ENCODE measurements around the gene RIPK3.
"Not testable (repeated sequence)": the region's sequence is repeated elsewhere in the genome, so short reads cannot be mapped to it uniquely, and the experiment has no call there.

The RIPK3 gene

GRCh38 chr14:24369463-24369862, 29.7 kb upstream of the RIPK3 start:
- no peak for DNase-seq (ENCODE audit: low read depth in 3 of 3)

- no peak for DNase-seq (ENCODE audit: low read depth in 3 of 3)
Observed at GRCh38 chr14:24368562-24369252, 28.9 kb upstream of the RIPK3 start.

- DNase-seq (ENCODE audit: low read depth in 3 of 3), result no peak
Observed at GRCh38 chr14:24368212-24368561, 28.4 kb upstream of the RIPK3 start.

GRCh38 chr14:24367514-24368211, 27.9 kb upstream of the RIPK3 start, which contains the start of gene NFATC4:
TSS of gene NFATC4 (plus strand) at chr14:24368184. CDS start at chr14:24368341, 157 bp downstream.
- no peak for DNase-seq (ENCODE audit: low read depth in 3 of 3)

GRCh38 chr14:24366721-24367513, 27.1 kb upstream of the RIPK3 start:
- no peak for DNase-seq (ENCODE audit: low read depth in 3 of 3)

- no peak for DNase-seq (ENCODE audit: low read depth in 3 of 3)
Observed at GRCh38 chr14:24366413-24366720, 26.6 kb upstream of the RIPK3 start.

GRCh38 chr14:24365600-24366412, 26.0 kb upstream of the RIPK3 start:
- DNase-seq (ENCODE audit: low read depth in 3 of 3), result peak; percentile 24 to 39 (median 33)

GRCh38 chr14:24364841-24365240, 25.1 kb upstream of the RIPK3 start:
- no peak for DNase-seq (ENCODE audit: low read depth in 3 of 3)

- no peak for DNase-seq (ENCODE audit: low read depth in 3 of 3)
Observed at GRCh38 chr14:24363401-24363800, 23.6 kb upstream of the RIPK3 start.

- no peak for DNase-seq (ENCODE audit: low read depth in 3 of 3)
Observed at GRCh38 chr14:24362241-24362960, 22.6 kb upstream of the RIPK3 start.

GRCh38 chr14:24361326-24361725, 21.5 kb upstream of the RIPK3 start:
- DNase-seq (ENCODE audit: low read depth in 3 of 3), result no peak

- DNase-seq (ENCODE audit: low read depth in 3 of 3), result no peak
Observed at GRCh38 chr14:24360281-24360680, 20.5 kb upstream of the RIPK3 start.

GRCh38 chr14:24356208-24356607, 16.4 kb upstream of the RIPK3 start:
- DNase-seq (ENCODE audit: low read depth in 3 of 3), result no peak

- DNase-seq (ENCODE audit: low read depth in 3 of 3), result no peak
Observed at GRCh38 chr14:24355009-24355408, 15.2 kb upstream of the RIPK3 start.

- DNase-seq (ENCODE audit: low read depth in 3 of 3), result not testable (repeated sequence)
Observed at GRCh38 chr14:24354482-24354825, 14.7 kb upstream of the RIPK3 start.

GRCh38 chr14:24353559-24354481, 14.0 kb upstream of the RIPK3 start:
- DNase-seq (ENCODE audit: low read depth in 3 of 3), result no peak

- DNase-seq (ENCODE audit: low read depth in 3 of 3), result no peak
Observed at GRCh38 chr14:24351517-24351916, 11.7 kb upstream of the RIPK3 start.

GRCh38 chr14:24349742-24350141, 10.0 kb upstream of the RIPK3 start:
- DNase-seq (ENCODE audit: low read depth in 3 of 3), result no peak

- DNase-seq (ENCODE audit: low read depth in 3 of 3), result no peak
Observed at GRCh38 chr14:24348186-24348585, 8.4 kb upstream of the RIPK3 start.

GRCh38 chr14:24347134-24347533, 7.3 kb upstream of the RIPK3 start:
- DNase-seq (ENCODE audit: low read depth in 3 of 3), result no peak
